ENCODE results near the gene ULBP1. TPM values are rescaled to one million over a fixed set of nuclear protein-coding genes. Genes with fewer than 3 reads are reported as not detected.
"Not testable (repeated sequence)": the region's sequence is repeated elsewhere in the genome, so short reads cannot be mapped to it uniquely, and the experiment has no call there.

ULBP1 gene
- total RNA-seq, 1 donor from 2014 or later = 29.8 TPM

DNA sequence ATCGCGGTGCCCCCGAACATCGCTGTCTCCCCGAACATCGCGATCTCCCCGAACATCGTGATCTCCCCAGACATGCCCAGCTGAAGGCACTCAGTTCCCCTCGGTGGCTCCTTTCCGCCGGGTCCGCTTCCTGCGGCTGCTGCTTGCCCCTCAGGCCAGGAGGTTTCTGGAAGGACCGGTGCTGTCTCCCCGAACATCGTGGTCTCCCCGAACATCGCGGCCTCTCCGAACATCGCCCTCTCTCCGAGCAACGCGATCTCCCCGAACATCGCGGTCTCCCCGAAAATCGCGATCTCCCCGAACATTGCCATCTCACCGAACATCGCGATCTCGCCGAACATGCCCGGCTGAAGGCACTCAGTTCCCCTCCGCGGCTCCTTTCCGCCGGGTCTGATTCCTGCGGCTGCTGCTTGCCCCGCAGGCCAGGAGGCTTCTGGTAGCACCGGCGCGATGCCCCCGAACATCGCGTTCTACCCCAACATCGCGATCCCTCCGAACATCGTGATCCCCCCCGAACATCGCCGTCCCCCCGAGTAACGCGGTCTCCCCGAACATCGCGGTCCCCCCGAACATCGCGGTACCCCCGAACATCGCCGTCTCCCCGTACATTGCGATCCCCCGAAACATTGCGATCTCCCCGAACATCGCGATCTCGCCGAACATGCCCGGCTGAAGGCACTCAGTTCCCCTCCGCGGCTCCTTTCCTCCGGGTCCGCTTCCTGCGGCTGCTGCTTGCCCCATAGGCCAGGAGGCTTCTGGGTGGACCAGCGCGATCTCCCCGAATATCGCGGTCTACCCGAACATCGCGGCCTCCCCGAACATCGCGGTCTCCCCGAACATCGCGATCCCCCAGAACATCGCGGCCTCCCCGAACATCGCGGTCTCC lies 808 bp downstream of the ULBP1 start:
- no peak for DNase-seq (ENCODE audit: low spot score)
- Mint-ChIP-seq H3K4me1 (ENCODE audit: low read depth) (peaks cover 29% of the 10 kb centered on the region), H3K36me3 (ENCODE audit: low read depth) (peaks cover 8% of the 10 kb centered on the region), H3K9me3 (ENCODE audit: low read depth) (no peaks in the 10 kb centered on the region), H3K27me3 (ENCODE audit: low read depth) (peaks cover 8% of the 10 kb centered on the region), H3K4me3 (ENCODE audit: unreplicated experiment) (peak overlapping the region; percentile 99), H3K27ac (ENCODE audit: unreplicated experiment) (peak overlapping the region; percentile 95)
- TF ChIP-seq, protein P1, sequence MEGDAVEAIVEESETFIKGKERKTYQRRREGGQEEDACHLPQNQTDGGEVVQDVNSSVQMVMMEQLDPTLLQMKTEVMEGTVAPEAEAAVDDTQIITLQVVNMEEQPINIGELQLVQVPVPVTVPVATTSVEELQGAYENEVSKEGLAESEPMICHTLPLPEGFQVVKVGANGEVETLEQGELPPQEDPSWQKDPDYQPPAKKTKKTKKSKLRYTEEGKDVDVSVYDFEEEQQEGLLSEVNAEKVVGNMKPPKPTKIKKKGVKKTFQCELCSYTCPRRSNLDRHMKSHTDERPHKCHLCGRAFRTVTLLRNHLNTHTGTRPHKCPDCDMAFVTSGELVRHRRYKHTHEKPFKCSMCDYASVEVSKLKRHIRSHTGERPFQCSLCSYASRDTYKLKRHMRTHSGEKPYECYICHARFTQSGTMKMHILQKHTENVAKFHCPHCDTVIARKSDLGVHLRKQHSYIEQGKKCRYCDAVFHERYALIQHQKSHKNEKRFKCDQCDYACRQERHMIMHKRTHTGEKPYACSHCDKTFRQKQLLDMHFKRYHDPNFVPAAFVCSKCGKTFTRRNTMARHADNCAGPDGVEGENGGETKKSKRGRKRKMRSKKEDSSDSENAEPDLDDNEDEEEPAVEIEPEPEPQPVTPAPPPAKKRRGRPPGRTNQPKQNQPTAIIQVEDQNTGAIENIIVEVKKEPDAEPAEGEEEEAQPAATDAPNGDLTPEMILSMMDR (IDR thresholded peaks at IDR 0.05) = no peak

DNA sequence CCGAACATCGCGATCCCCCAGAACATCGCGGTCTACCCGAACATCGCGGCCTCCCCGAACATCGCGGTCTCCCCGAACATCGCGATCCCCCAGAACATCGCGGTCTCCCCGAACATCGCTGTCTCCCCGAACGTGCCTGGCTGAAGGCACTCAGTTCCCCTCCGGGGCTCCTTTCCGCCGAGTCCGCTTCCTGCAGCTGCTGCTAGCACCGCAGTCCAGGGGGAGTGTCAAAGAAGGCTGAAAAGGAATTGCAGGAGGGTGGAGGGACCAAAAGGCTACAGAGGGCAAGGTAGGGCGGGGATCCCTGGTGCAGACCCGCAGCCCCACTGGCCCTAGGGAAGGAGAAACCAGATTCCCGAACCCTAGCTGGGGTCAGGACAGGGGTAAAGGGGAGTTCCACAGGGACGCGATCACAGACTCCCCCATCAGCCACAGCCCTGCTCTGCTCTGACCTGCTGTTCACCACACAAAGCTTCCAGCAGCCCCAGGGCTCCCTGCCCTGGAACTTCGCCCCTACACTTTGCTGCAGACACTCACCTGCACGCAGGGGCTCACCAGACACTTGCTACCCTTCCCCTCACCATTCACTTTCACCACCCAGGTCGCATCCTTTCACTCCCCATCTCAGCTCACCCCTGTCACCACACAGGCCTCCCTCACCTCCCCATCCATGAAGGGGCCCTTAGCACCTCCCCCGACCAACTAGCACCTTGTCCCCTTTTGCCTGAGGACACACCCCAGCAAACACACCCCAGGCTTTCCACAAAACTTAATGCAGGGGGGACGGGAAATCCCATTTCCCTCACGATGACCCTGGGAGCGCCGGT lies 1.7 kb downstream of the ULBP1 start:
- peaks cover 3% of the 10 kb centered on the region for H3K9me3 Mint-ChIP-seq (ENCODE audit: low read depth)
- TF ChIP-seq, protein P1 (IDR thresholded peaks at IDR 0.05) = no peak
- peaks cover 29% of the 10 kb centered on the region for H3K4me1 Mint-ChIP-seq (ENCODE audit: low read depth)
- H3K36me3 Mint-ChIP-seq (ENCODE audit: low read depth) = peaks cover 14% of the 10 kb centered on the region
- peak overlapping the region; percentile 61 for H3K27ac Mint-ChIP-seq (ENCODE audit: unreplicated experiment)
- H3K4me3 Mint-ChIP-seq (ENCODE audit: unreplicated experiment) = peak overlapping the region; percentile 99
- peaks cover 6% of the 10 kb centered on the region for H3K27me3 Mint-ChIP-seq (ENCODE audit: low read depth)
- no peak for DNase-seq (ENCODE audit: low spot score)

DNA sequence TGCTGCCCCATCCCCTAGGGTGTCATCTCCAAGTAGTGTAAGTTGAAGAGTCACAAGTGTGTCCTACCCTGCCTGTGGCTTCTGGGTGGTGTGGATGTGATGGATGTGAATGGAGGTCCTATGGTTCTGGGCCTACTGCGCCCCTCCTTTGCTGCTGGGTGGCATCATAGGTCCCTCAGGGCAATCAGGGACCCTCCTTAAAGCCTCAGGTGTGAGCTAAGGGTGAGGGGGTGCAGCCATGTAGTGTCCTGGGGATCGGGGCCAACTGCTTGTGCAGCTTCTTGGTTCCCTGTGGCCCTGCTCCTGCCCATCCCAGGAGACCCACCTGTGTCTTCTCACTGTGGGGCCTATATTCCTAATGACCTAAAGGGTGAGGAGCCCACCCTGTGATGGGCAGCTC lies 2.6 kb downstream of the ULBP1 start:
- H3K4me1 Mint-ChIP-seq (ENCODE audit: low read depth) = peaks cover 29% of the 10 kb centered on the region
- H3K36me3 Mint-ChIP-seq (ENCODE audit: low read depth) = peaks cover 21% of the 10 kb centered on the region
- not testable (repeated sequence) for DNase-seq (ENCODE audit: low spot score); H3K27me3 Mint-ChIP-seq (ENCODE audit: low read depth); H3K4me3 Mint-ChIP-seq (ENCODE audit: unreplicated experiment); H3K9me3 Mint-ChIP-seq (ENCODE audit: low read depth); H3K27ac Mint-ChIP-seq (ENCODE audit: unreplicated experiment)

DNA sequence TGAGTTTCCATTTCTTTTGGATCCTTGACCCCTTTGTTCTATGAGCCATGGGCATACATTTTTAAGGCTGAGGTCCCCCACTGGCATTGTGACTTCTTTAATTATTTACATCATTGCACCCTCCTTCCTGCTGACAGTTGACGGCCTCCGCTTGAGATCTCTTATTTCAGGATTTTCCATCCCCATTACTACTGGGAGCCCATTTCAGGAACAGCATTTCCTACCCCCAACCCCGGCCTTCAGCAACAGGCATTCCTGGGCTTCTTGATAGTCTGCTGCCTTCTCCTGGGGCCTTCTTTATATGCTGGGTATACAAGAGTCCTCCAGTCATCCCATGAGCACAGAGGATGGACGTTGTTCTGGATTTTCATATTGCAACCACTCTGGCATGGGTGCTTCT lies 3.8 kb downstream of the ULBP1 start:
- H3K27me3 Mint-ChIP-seq (ENCODE audit: low read depth) = no peaks in the 10 kb centered on the region
- no peak overlapping the region for H3K27ac Mint-ChIP-seq (ENCODE audit: unreplicated experiment)
- DNase-seq (ENCODE audit: low spot score) = no peak
- H3K4me1 Mint-ChIP-seq (ENCODE audit: low read depth) = peaks cover 29% of the 10 kb centered on the region
- peaks cover 16% of the 10 kb centered on the region for H3K9me3 Mint-ChIP-seq (ENCODE audit: low read depth)
- TF ChIP-seq, protein P1 (IDR thresholded peaks at IDR 0.05) = no peak
- no peak overlapping the region for H3K4me3 Mint-ChIP-seq (ENCODE audit: unreplicated experiment)
- peaks cover 30% of the 10 kb centered on the region for H3K36me3 Mint-ChIP-seq (ENCODE audit: low read depth)

DNA sequence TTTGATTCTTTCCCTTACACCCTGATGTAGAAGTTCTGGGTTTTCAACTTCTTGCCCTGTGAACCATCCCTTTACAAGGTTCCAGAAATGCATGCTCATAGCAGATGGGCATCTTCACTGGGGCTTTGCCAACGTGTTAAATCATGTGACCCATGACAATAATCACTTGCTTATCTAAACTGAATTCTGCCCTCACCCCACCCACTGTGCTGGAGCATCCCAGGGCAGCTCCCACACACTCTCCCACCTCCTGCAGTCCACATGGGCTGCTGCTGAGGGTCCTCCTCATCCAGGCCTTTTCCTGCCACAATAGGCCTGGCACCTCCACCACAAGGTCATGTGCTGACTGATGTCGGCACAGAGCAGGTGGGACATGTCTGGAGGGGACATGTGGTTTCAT lies 4.3 kb downstream of the ULBP1 start:
- not testable (repeated sequence) for H3K27ac Mint-ChIP-seq (ENCODE audit: unreplicated experiment); H3K4me3 Mint-ChIP-seq (ENCODE audit: unreplicated experiment); H3K27me3 Mint-ChIP-seq (ENCODE audit: low read depth); DNase-seq (ENCODE audit: low spot score)
- Mint-ChIP-seq H3K4me1 (ENCODE audit: low read depth) (peaks cover 27% of the 10 kb centered on the region), H3K36me3 (ENCODE audit: low read depth) (peaks cover 31% of the 10 kb centered on the region), H3K9me3 (ENCODE audit: low read depth) (peaks cover 20% of the 10 kb centered on the region)

DNA sequence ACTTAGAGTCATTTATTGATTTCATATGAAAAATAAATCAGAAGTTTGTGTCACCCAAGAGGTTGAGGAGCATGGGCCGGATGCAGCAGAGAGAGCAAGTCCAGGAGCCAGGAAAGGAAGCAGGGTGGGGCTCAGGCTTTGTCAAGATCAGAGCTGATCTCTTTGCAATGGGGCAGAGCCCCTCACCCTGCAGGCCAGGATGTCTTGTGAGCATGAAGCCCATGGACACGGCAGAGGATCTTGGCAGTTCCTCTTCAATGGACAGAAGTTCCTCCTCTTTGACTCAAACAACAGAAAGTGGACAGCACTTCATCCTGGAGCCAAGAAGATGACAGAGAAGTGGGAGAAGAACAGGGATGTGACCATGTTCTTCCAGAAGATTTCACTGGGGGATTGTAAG lies 5.2 kb downstream of the ULBP1 start:
- not testable (repeated sequence) for H3K27ac Mint-ChIP-seq (ENCODE audit: unreplicated experiment)

More for the DNA sequence above, 5.2 kb downstream of the ULBP1 start:
- not testable (repeated sequence) for H3K27me3 Mint-ChIP-seq (ENCODE audit: low read depth); H3K4me3 Mint-ChIP-seq (ENCODE audit: unreplicated experiment); DNase-seq (ENCODE audit: low spot score)
- Mint-ChIP-seq H3K4me1 (ENCODE audit: low read depth) (peaks cover 20% of the 10 kb centered on the region), H3K36me3 (ENCODE audit: low read depth) (peaks cover 32% of the 10 kb centered on the region), H3K9me3 (ENCODE audit: low read depth) (peaks cover 22% of the 10 kb centered on the region)
